GM12891 (cell line): ENCODE data around the gene PLPP7.

ENCODE experiments used
- PAX5 ChIP-seq: IDR thresholded peaks from 2 replicates; pipeline ENCODE4 v1.6.1; 2011; ENCODE audit warnings: low read length, moderate library complexity, mild to moderate bottlenecking; ENCODE audit not compliant: insufficient read depth, severe bottlenecking
- POLR2A ChIP-seq: IDR thresholded peaks from 2 replicates; pipeline ENCODE4 v1.6.1; 2011; ENCODE audit warnings: low read depth, low read length, control low read depth
- SPI1 ChIP-seq: IDR thresholded peaks from 2 replicates; pipeline ENCODE4 v1.6.1; 2011; ENCODE audit warnings: low read depth, low read length, control low read depth

DNA sequence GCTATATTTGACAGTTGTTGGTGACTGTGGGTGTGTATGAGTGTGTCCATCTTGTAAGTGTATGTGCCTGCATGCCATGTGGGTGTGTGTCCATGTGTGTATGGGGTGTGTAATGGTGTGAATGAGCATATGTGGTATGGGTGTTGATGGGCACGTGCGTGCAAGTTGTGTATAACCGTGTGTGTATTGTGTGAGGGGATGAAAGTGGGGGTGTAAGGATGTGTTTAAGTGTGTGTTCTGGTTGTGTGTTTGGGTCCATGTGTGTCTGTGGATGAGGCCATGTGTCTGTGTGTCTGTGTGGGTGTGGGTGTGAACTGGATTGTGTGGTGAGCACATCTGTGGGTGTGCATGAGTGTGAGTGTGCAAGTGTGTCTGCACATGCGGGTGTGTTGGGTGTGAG, 7.3 kb upstream of the PLPP7 start:
- TF ChIP-seq PAX5, result no peak
- TF ChIP-seq POLR2A, result no peak
- TF ChIP-seq SPI1, result no peak
